ENCODE data around the gene MDP1. TPM values are rescaled to one million over a fixed set of nuclear protein-coding genes. Genes with fewer than 3 reads are reported as not detected.
"Not testable (repeated sequence)": the region's sequence is repeated elsewhere in the genome, so short reads cannot be mapped to it uniquely, and the experiment has no call there.

MDP1 gene
- total and polyA plus RNA-seq, 10 of the 15 experiments (the other 5 are each of a cell fraction or from before 2014, with no cell fraction given), result 10.4 to 45.8 (median 23.5) TPM

GRCh38 chr14:24224618-24225071 is 8.8 kb upstream of the MDP1 start (continued):
- no peak for TF ChIP-seq MLLT1 (IDR thresholded peaks at IDR 0.05)
- no peak for TF ChIP-seq YY1 (IDR thresholded peaks at IDR 0.05; ENCODE audit: low read depth, low read length)
- TF ChIP-seq RCOR1 (conservative IDR thresholded peaks at IDR 0.05; ENCODE audit: low read depth, low read length), result no peak
- no peak for TF ChIP-seq BMI1 (IDR thresholded peaks at IDR 0.05; ENCODE audit: borderline replicate concordance)
- TF ChIP-seq ZNF592 (IDR thresholded peaks at IDR 0.05), result no peak
- TF ChIP-seq BCL3 (IDR thresholded peaks at IDR 0.05; ENCODE audit: borderline replicate concordance, insufficient read depth, low read depth, low read length, poor library complexity, severe bottlenecking), result no peak
- no peak for TF ChIP-seq CHD1 (IDR thresholded peaks at IDR 0.05; ENCODE audit: low read depth, low read length)
- TF ChIP-seq USF1 (IDR thresholded peaks at IDR 0.05; ENCODE audit: borderline replicate concordance, extremely low read length, insufficient read depth, low read depth, low read length), result no peak
- no peak for TF ChIP-seq SRF (IDR thresholded peaks at IDR 0.05; ENCODE audit: low read depth in 2 of 2, low read length in 2 of 2)
- TF ChIP-seq DPF2 (IDR thresholded peaks at IDR 0.05), result no peak
- no peak for TF ChIP-seq HDAC2 (IDR thresholded peaks at IDR 0.05)

GRCh38 chr14:24222987-24223386 is 7.1 kb upstream of the MDP1 start:
- SMC1A ChIA-PET (ENCODE audit: uncharacterized antibody, unreplicated experiment); intact Hi-C loops (cut with micrococcal nuclease; ENCODE audit: unreplicated experiment); H3K27me3 ChIP-seq (replicated peaks in 1 of 2; ENCODE audit: control insufficient read depth in 2 of 2, insufficient read depth in 2 of 2, low read length in 1 of 2); DNase-seq (ENCODE audit: low read depth, low spot score); H4K20me1 ChIP-seq (ENCODE audit: control insufficient read depth, insufficient read depth); H3K9me3 ChIP-seq (replicated peaks; ENCODE audit: control insufficient read depth, insufficient read depth, low read length); ATAC-seq; in situ Hi-C loops (cut with MboI); H3K79me2 ChIP-seq (ENCODE audit: control insufficient read depth, insufficient read depth, low read length); H3K4me1 ChIP-seq (ENCODE audit: control insufficient read depth, insufficient read depth, low read length); FAIRE-seq; H3K4me2 ChIP-seq (ENCODE audit: control insufficient read depth, insufficient read depth); RAD21 ChIA-PET (ENCODE audit: unreplicated experiment); H3K27ac ChIP-seq (ENCODE audit: control insufficient read depth, insufficient read depth); H3K4me3 ChIP-seq; H3K9ac ChIP-seq (ENCODE audit: control insufficient read depth, insufficient read depth, low read length); BruUV-seq (replicated peaks); H3K36me3 ChIP-seq (ENCODE audit: control insufficient read depth in 2 of 2, insufficient read depth in 2 of 2, low read length in 1 of 2); H2AFZ ChIP-seq (ENCODE audit: control insufficient read depth, low read depth, low read length): not testable (repeated sequence)
- POLR2A ChIA-PET, result interaction anchor here (0.6 to 0.9 kb wide), 5 partner anchors 9 to 73 kb away, joined by 3 to 11 read pairs (median 6); partner anchors contain the start of gene TSSK4
- 98% methylated on average over 4 of the region's 4 CpGs for WGBS (ENCODE audit: insufficient coverage, insufficient replicate concordance, low lambda C conversion rate, missing lambda C conversion rate)
- CTCF ChIA-PET, result interaction anchor here (1.3 kb wide), 1 partner anchor 19 kb away, joined by 3 read pairs; the partner anchor contains the start of gene TINF2

All from GM12878 (cell line).